ENCODE results near the gene ZNHIT2.

DNA sequence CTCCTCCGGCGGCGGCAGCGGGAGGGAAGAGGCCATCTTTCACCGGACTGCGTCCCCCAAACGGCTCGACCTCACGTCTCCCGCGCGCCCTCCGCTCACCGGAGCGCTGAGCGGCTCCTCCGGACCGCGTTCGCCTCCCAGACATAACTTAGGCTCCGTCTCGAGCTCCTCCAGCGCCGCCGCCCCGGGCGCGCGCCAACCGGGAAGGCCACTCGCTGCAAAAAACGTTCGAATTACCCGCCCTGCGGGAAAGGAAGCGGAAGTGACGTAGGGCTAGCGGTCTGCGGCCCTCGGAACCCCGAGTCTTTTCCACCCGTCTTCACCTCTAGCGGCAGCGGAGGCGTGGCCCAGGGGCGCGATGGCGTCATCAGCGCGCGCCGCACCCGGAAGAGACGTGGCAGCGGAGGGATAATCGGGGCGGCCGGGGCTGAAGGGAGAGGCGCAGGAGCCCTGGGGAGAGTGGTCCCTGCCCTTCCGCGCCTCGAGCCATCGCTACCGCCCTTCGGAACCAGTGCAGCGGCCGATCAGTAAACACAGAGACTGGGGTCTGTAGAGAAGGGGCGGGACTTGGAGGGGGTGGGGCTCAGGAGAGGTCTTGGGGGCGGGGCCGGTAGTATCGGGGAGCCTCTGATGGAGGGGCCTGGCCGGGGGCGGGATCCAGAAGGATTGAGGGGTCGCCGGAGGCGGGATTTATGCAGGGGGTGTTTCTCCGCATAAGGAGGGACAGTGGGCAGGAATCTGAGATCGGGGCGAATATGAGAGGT is 33.5 kb downstream of the ZNHIT2 start, which contains the start of the genes CDCA5 and ZFPL1:
- TF ChIP-seq, protein P1, sequence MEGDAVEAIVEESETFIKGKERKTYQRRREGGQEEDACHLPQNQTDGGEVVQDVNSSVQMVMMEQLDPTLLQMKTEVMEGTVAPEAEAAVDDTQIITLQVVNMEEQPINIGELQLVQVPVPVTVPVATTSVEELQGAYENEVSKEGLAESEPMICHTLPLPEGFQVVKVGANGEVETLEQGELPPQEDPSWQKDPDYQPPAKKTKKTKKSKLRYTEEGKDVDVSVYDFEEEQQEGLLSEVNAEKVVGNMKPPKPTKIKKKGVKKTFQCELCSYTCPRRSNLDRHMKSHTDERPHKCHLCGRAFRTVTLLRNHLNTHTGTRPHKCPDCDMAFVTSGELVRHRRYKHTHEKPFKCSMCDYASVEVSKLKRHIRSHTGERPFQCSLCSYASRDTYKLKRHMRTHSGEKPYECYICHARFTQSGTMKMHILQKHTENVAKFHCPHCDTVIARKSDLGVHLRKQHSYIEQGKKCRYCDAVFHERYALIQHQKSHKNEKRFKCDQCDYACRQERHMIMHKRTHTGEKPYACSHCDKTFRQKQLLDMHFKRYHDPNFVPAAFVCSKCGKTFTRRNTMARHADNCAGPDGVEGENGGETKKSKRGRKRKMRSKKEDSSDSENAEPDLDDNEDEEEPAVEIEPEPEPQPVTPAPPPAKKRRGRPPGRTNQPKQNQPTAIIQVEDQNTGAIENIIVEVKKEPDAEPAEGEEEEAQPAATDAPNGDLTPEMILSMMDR (IDR thresholded peaks at IDR 0.05): no peak
- TF ChIP-seq EZH2 (IDR thresholded peaks at IDR 0.05) (no peak), EZH2phosphoT487 (IDR thresholded peaks at IDR 0.05) (no peak)
